SK-MEL-5 (cell line): ENCODE data around the gene LHX5. TPM values are rescaled to one million over a fixed set of nuclear protein-coding genes. Genes with fewer than 3 reads are reported as not detected.

Source experiments
- DNase-seq: peaks from one replicate; pipeline ENCODE4 v3.0.0-alpha.2; 2016; ENCODE audit warnings: low read depth, low spot score
- in situ Hi-C: cut with HindIII; loops from 2 replicates; pipeline ENCODE4 v1.10.0; 2016; ENCODE audit warnings: low sequenced_read_pairs, high pct_unique_total_duplicates, low pct_unique_long_range_greater_than_20kb
- total RNA-seq: library from RNA; depleted of rRNA; stranded (reverse); fragments of >200 nt; shearing (Covaris generic); gene quantifications from 2 replicates; pipeline ENCODE4 v1.2.3, GENCODE V29; 2014

Gene LHX5
- total RNA-seq, 1 experiment from 2014 or later = 0.03 TPM

DNA sequence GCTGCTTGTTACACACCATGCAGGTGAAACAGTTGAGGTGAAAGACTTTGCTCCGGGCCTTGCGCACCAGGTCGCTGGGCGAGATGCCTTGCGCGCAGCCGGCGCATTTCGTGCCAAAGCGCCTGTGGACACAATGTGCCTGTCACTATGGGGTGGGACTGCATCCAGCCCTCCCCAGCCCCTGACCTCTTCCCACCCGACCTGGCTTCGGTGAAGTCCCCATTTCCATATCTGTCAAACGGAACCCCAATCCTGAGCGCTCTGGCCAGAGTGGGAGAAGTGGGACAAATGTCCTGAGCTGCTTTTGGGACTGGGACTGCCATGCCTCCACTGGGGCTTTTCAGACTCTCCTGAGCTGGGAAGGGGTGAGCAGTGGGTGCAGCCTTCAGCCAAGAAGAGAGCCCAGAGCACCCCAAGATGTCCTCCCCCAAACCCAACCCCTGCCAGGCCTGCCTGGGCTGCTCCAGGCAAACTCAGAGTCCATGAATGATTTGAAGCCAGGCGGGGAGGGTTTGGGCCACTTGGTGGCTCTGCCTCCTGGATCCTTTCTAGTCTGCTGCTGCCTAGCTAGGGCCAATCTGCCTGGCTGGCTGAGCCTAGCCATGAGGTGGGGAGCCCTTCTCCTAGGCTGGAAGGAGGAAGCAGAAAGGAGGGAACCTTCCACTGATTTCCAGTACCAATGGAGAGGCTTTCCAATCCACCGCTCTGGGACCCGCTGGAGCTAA is 2.3 kb downstream of the LHX5 start:
- DNase-seq = no peak
- in situ Hi-C loops = no loop called here

DNA sequence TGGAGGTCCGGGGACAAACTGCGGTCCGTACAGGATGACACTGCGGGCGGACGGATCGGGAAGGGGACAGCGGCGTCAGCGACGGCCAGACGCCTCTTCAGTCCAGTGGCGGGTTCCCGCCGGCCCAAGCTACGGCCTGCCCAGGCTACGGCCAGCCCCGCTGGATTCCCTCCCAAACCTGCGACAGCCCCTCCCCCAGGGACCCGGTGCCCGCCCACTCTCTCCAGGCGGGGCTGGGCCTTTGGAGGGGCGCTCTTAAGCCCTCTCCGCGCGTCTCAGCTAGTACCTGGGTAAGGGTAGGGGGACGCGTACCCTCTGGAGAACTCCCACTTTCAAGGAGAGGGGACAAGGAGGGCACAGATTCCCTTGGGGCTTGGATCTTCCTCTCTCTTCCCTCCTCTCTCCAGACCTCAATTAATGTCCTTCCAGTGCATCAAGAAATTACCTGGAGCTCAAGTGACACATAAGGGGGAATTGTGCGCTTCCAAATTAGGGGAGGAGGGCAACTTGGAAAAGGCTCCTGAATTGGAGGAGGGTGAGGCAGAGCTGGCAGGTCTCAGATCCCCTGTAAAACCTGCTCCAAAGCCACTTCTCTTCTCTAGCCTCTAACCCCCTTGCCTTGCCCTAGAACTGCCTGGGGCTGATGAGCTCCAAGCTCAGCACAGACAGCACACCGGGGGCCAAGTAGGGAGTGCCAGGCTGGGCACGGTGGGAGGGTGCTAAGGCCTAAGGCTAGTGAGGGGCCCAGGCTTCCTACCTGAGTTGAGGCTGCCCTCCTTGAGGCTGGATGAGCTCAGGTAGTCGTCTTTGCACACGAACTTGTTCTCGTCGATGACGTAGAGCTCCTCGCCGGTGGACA is 3.1 kb downstream of the LHX5 start:
- in situ Hi-C loops = no loop called here
- no peak for DNase-seq

DNA sequence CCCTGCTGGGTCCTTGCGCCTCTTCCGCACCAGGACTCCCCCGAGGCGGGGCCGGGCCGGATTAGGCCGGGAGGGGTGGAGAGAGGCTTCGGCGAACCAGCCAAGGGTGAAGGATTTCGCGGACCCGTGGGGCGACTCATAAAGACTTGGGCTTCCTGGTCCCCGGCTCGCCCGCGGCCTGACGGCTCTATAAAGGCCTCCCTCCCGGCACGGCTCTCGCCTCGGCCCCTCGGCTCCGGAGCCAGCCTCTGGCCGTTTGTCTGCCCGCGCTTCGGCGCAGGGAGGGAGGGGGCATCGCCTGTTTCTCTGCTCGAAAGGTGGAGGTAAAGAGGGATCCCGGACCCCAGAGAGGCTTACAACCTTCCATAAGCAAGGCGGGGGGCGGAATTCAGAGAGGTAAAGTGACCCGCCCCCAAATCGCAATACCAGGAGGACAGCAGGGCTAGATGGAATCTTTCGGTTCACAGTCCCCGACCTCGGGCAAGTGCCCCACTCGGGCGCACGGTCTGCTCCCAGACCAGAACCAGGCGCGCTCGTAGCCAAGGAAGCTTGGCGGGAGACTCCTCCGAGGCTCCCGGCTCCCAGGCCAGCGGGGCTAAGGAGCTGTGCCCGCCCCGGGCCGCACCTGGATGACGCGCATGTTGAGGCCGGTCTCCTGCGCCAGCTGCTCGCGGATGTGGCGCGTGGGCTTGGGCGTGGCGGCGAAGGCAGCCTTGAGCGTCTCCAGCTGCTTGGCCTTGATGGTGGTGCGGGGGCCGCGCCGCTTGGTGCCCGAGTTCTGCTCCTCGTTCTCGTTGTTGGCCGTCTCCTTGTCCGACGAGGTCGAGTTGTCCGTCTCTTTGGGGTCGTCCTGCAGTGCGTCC is 3.9 kb downstream of the LHX5 start:
- no peak for DNase-seq
- in situ Hi-C loops = no loop called here

DNA sequence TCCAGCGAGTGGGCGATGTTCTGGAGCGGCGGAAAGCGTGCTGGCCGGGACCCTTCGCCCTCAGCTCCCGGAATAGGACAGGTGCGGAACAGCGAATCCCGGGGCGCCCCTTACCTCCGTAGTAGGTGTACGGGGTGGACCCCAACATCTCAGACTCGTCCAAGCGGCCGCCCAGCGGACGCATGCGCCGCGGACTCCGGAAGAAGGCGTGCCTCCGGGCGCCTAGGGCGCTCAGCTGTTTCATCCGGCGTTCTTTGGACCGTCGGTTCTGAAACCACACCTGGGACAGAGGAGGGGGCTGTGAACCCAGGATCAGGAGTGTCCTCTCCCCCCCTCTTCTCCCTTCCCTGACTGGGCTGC is 4.5 kb downstream of the LHX5 start:
- in situ Hi-C loops = no loop called here
- no peak for DNase-seq

GRCh38 chr12:113466454-113467141 is 5.1 kb downstream of the LHX5 start:
- in situ Hi-C loops = no loop called here

GRCh38 chr12:113465808-113466453 is 5.7 kb downstream of the LHX5 start:
- no peak for DNase-seq
- in situ Hi-C loops = no loop called here

More at GRCh38 chr12:113466454-113467141, 5.1 kb downstream of the LHX5 start:
- DNase-seq = no peak

- in situ Hi-C loops = no loop called here
- no peak for DNase-seq
These were observed 6.6 kb downstream of the LHX5 start for GRCh38 chr12:113464852-113465719.

DNA sequence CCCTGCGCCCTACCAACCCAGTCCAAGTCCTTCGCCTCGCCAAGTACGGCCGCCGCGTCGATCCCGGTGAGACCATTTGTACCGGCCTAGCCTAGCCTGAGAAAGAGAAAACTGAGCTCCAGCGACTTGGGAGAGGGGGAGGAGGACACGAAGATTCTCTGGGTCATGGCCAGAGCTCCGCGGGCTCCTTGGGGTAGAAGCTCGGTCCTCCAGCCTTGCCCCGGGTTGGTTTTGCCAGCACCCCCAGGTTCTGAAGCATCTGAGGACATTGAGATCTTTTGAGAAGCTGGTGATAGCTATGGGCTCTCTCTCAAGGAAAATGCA is 7.3 kb downstream of the LHX5 start:
- in situ Hi-C loops = no loop called here
- no peak for DNase-seq

DNA sequence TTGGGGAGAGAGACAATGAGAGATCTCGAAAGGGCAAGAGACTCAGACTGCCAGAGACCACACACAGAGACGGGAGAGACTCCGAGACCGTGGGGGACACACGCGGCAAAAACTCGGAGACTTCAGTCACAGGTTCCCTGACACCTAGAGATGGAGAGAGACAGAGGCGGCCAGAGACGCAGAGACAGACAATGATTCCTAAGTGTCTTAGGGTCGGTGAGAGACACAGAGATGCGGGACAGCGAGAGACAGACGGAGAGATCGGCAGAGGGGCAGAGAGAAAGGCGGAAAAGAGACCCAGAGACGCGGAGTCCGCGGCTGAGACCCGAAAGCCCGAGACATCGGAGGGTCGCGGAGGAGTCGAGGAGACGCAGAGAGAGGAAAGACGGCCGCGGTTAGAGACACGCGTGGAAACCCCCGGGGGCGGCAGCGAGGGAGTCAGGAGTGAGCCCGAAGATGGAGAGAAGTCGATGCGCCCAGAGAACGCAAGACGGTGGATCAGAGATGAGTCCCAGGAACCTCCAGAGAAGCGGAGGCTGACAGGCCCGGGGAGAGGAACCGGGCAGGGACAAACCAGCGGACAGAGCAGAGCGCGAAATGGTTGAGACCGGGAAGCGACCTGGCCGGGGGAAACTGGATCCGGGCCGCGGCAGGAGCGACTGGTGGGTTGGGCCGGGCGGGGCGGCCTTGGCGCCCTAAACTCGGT is 7.8 kb downstream of the LHX5 start:
- in situ Hi-C loops = no loop called here

GRCh38 chr12:113462998-113463745 is 8.5 kb downstream of the LHX5 start:
- in situ Hi-C loops = no loop called here
- DNase-seq = no peak

More for the DNA sequence above, 7.8 kb downstream of the LHX5 start:
- no peak for DNase-seq

GRCh38 chr12:113462117-113462774 is 9.4 kb downstream of the LHX5 start:
- peak; percentile 86 for DNase-seq
- in situ Hi-C loops = no loop called here

DNA sequence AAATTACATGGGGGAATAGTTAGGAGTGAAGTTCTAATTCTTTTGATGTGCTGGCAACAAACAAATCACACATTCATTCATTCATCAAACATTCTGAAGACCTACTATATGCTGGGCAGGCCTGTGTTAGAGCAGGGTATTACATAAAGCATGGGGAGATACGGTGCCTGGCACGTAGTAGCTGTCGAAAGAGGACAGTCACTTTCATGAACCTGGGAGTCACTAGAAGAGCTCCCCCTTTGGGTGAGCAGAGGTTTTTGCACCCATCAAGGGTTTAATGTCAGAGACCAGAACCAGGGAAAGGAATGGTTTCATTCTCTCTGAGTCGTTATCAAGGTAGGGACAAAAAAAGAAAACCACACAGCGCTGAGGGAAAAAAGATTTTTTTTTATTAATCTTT is 10.0 kb downstream of the LHX5 start:
- in situ Hi-C loops = no loop called here
- DNase-seq = peak; percentile 71

- DNase-seq = no peak
- in situ Hi-C loops = no loop called here
These were observed 11.7 kb downstream of the LHX5 start for GRCh38 chr12:113459981-113460380.

- no peak for DNase-seq
- in situ Hi-C loops = no loop called here
These were observed 14.0 kb downstream of the LHX5 start for GRCh38 chr12:113457710-113458109.

GRCh38 chr12:113457185-113457584 is 14.5 kb downstream of the LHX5 start:
- DNase-seq = no peak
- in situ Hi-C loops = no loop called here
